Neural progenitor cell (in vitro differentiated cells): ENCODE measurements around the gene PCNX2.

Experiments used
- CTCF ChIP-seq: fragments of 200-600 bp; sonication (generic); IDR thresholded peaks from 2 replicates; pipeline ENCODE4 v1.5.1; 2017; ENCODE audit warnings: antibody characterized with exemption, mild to moderate bottlenecking
- EZH2 ChIP-seq: fragments of 200-600 bp; sonication (generic); IDR thresholded peaks from 2 replicates; pipeline ENCODE4 v1.6.1; 2017; ENCODE audit warnings: antibody characterized with exemption, mild to moderate bottlenecking, moderate library complexity

- TF ChIP-seq EZH2 (no peak), CTCF (no peak)
Measured at GRCh38 chr1:233025567-233025966, 270.0 kb downstream of the PCNX2 start.
